ENCODE measurements around the gene APOB.

APOB gene

DNA sequence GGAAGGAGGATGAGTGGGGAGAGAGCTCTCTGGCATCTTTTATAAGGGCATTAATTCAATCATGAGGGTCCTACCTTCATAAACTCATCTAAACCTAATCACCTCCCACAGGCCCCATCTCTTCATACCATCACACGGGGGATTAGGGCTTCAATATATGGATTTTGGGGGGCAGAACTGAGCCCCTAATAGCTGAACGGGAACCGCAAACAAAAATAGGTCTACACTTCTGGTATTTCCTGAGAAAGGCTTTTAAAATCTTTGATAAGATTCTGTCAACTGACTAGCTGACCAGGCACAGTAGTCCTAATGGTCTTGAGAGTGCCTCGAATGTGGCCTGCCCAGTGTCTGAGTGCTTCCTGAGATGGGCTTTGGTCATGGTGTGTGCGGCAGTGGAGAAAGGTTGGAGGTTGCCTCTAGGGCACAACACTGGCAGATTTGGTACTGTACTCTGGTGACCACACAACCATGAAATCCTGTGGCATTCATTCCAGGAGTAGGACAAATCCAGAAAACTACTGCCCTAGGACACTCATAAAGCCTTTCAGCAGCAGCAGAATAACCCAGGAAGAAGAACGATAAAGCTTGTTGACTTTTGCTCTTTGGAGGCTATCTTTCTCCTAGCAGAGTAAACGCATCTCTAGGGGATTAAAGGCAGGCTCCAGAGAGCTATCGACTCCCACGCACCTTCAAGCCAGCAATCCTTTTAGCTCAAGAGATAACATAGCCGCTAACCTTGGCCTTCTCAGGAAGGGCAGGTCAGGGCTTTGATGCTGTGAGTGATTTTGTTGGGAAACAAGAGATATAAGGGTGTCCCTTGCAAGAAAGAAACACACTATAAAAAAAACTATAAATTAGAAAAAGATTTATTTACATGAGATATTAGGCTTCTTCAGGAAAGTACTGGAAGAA is 12.3 kb upstream of the APOB start:
- Histone ChIP-seq H3K14ac (ENCODE audit: low read length in 2 of 2) (no peak overlapping the region), H2BK15ac (ENCODE audit: low read depth, poor library complexity, severe bottlenecking) (no peak overlapping the region), H3K23ac (ENCODE audit: low read length in 2 of 2) (no peak overlapping the region), H3K4me2 (ENCODE audit: low read length, poor library complexity, severe bottlenecking) (no peak overlapping the region), H3K79me1 (replicated peaks; ENCODE audit: low read length, poor library complexity, severe bottlenecking) (no peaks in the 10 kb centered on the region), H3K27ac (ENCODE audit: low read length, poor library complexity, severe bottlenecking) (no peak overlapping the region), H4K91ac (ENCODE audit: low read length) (no peak overlapping the region), H3K4me1 (ENCODE audit: control insufficient read depth, insufficient read depth, low read depth, low read length) (no peaks in the 10 kb centered on the region), H3K18ac (ENCODE audit: low read depth in 1 of 2, low read length in 2 of 2) (no peak overlapping the region), H2AK5ac (ENCODE audit: low read length, severe bottlenecking) (no peak overlapping the region), H3K4me3 (ENCODE audit: insufficient read depth in 1 of 2, low read depth in 1 of 2, low read length in 2 of 2) (no peak overlapping the region), H2BK5ac (ENCODE audit: low read depth, low read length, poor library complexity, severe bottlenecking) (no peak overlapping the region), H2BK12ac (ENCODE audit: low read length in 2 of 2) (no peak overlapping the region), H2BK120ac (ENCODE audit: low read depth, low read length) (no peak overlapping the region), H3K36me3 (ENCODE audit: control insufficient read depth in 1 of 2, insufficient read depth in 2 of 2, low read depth in 1 of 2, low read length in 2 of 2) (no peaks in the 10 kb centered on the region), H2AFZ (ENCODE audit: low read depth, low read length) (no peak overlapping the region), H3K9ac (ENCODE audit: low read length) (no peak overlapping the region), H4K8ac (ENCODE audit: low read length) (no peak overlapping the region), H3K4ac (ENCODE audit: low read depth in 1 of 2, low read length in 2 of 2) (no peak overlapping the region), H3K27me3 (ENCODE audit: control insufficient read depth in 1 of 2, insufficient read depth in 1 of 2, low read length in 2 of 2) (peaks cover 0 to 6% of the 10 kb centered on the region in 2 experiments), H3K9me3 (ENCODE audit: control insufficient read depth, low read length) (no peaks in the 10 kb centered on the region)
- WGBS, result 77% methylated on average over 7 of the region's 10 CpGs
- DNase-seq, result no peak

- Histone ChIP-seq H2AK5ac (ENCODE audit: low read length, severe bottlenecking) (no peak overlapping the region), H2BK15ac (ENCODE audit: low read depth, poor library complexity, severe bottlenecking) (no peak overlapping the region), H2BK120ac (ENCODE audit: low read depth, low read length) (no peak overlapping the region), H3K9me3 (ENCODE audit: control insufficient read depth, low read length) (no peaks in the 10 kb centered on the region), H3K4me3 (ENCODE audit: insufficient read depth in 1 of 2, low read depth in 1 of 2, low read length in 2 of 2) (no peak overlapping the region), H3K23ac (ENCODE audit: low read length in 2 of 2) (no peak overlapping the region), H3K4ac (ENCODE audit: low read depth in 1 of 2, low read length in 2 of 2) (no peak overlapping the region), H2BK5ac (ENCODE audit: low read depth, low read length, poor library complexity, severe bottlenecking) (no peak overlapping the region), H3K4me2 (ENCODE audit: low read length, poor library complexity, severe bottlenecking) (no peak overlapping the region), H3K14ac (ENCODE audit: low read length in 2 of 2) (no peak overlapping the region), H3K18ac (ENCODE audit: low read depth in 1 of 2, low read length in 2 of 2) (no peak overlapping the region), H4K8ac (ENCODE audit: low read length) (no peak overlapping the region), H3K4me1 (ENCODE audit: control insufficient read depth, insufficient read depth, low read depth, low read length) (no peaks in the 10 kb centered on the region), H2AFZ (ENCODE audit: low read depth, low read length) (no peak overlapping the region), H3K36me3 (ENCODE audit: control insufficient read depth in 1 of 2, insufficient read depth in 2 of 2, low read depth in 1 of 2, low read length in 2 of 2) (no peaks in the 10 kb centered on the region), H3K27ac (ENCODE audit: low read length, poor library complexity, severe bottlenecking) (no peak overlapping the region), H3K79me1 (replicated peaks; ENCODE audit: low read length, poor library complexity, severe bottlenecking) (no peaks in the 10 kb centered on the region), H2BK12ac (ENCODE audit: low read length in 2 of 2) (no peak overlapping the region), H3K9ac (ENCODE audit: low read length) (no peak overlapping the region), H4K91ac (ENCODE audit: low read length) (no peak overlapping the region), H3K27me3 (ENCODE audit: control insufficient read depth in 1 of 2, insufficient read depth in 1 of 2, low read length in 2 of 2) (peaks cover 0 to 6% of the 10 kb centered on the region in 2 experiments)
- DNase-seq, result no peak
- 76% methylated on average over 2 of the region's 3 CpGs for WGBS
Observed at GRCh38 chr2:21055451-21055850, 11.6 kb upstream of the APOB start.

DNA sequence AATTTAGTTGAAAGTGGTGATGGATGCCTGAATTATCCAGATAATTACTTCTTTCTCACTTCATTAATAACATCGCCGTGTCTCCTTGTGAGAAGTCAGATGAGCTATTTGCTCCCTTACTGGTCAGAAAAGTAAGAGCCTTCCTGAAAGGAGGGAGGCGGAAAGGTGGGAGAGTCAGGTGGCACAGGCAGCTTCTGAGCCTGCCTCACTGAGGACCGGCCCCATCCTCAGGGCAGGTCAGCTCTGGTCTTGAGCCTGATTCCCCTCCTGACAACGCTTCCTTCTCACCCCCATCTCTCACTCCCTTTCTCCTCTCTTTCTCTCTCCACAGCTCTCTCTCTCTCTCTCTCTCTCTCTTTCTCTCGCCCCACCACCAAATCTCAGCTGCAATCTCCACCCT is 10.1 kb upstream of the APOB start:
- no peak overlapping the region for H3K27ac ChIP-seq (ENCODE audit: low read length, poor library complexity, severe bottlenecking)
- H3K9ac ChIP-seq (ENCODE audit: low read length), result no peak overlapping the region
- H3K23ac ChIP-seq (ENCODE audit: low read length in 2 of 2), result no peak overlapping the region
- H3K36me3 ChIP-seq (ENCODE audit: control insufficient read depth in 1 of 2, insufficient read depth in 2 of 2, low read depth in 1 of 2, low read length in 2 of 2), result no peaks in the 10 kb centered on the region
- no peak overlapping the region for H3K14ac ChIP-seq (ENCODE audit: low read length in 2 of 2)
- H2AK5ac ChIP-seq (ENCODE audit: low read length, severe bottlenecking), result no peak overlapping the region
- H3K9me3 ChIP-seq (ENCODE audit: control insufficient read depth, low read length), result no peaks in the 10 kb centered on the region
- H2BK5ac ChIP-seq (ENCODE audit: low read depth, low read length, poor library complexity, severe bottlenecking), result no peak overlapping the region
- no peak for DNase-seq
- no peak overlapping the region for H3K4ac ChIP-seq (ENCODE audit: low read depth in 1 of 2, low read length in 2 of 2)
- H2BK15ac ChIP-seq (ENCODE audit: low read depth, poor library complexity, severe bottlenecking), result no peak overlapping the region
- H2BK12ac ChIP-seq (ENCODE audit: low read length in 2 of 2), result no peak overlapping the region
- no peak overlapping the region for H3K4me2 ChIP-seq (ENCODE audit: low read length, poor library complexity, severe bottlenecking)
- H4K91ac ChIP-seq (ENCODE audit: low read length), result no peak overlapping the region
- 87% methylated on average over 5 of the region's 6 CpGs for WGBS
- H3K18ac ChIP-seq (ENCODE audit: low read depth in 1 of 2, low read length in 2 of 2), result no peak overlapping the region
- peaks cover 0 to 6% of the 10 kb centered on the region in 2 experiments for H3K27me3 ChIP-seq (ENCODE audit: control insufficient read depth in 1 of 2, insufficient read depth in 1 of 2, low read length in 2 of 2)
- H3K4me1 ChIP-seq (ENCODE audit: control insufficient read depth, insufficient read depth, low read depth, low read length), result no peaks in the 10 kb centered on the region
- no peak overlapping the region for H4K8ac ChIP-seq (ENCODE audit: low read length)
- no peak overlapping the region for H3K4me3 ChIP-seq (ENCODE audit: insufficient read depth in 1 of 2, low read depth in 1 of 2, low read length in 2 of 2)
- H2BK120ac ChIP-seq (ENCODE audit: low read depth, low read length), result no peak overlapping the region
- H3K79me1 ChIP-seq (replicated peaks; ENCODE audit: low read length, poor library complexity, severe bottlenecking), result no peaks in the 10 kb centered on the region
- no peak overlapping the region for H2AFZ ChIP-seq (ENCODE audit: low read depth, low read length)

GRCh38 chr2:21052044-21052443 is 8.2 kb upstream of the APOB start:
- Histone ChIP-seq H2BK15ac (ENCODE audit: low read depth, poor library complexity, severe bottlenecking) (no peak overlapping the region), H3K4me3 (ENCODE audit: insufficient read depth in 1 of 2, low read depth in 1 of 2, low read length in 2 of 2) (no peak overlapping the region), H3K9ac (ENCODE audit: low read length) (no peak overlapping the region), H4K8ac (ENCODE audit: low read length) (no peak overlapping the region), H3K4me2 (ENCODE audit: low read length, poor library complexity, severe bottlenecking) (no peak overlapping the region), H3K27me3 (ENCODE audit: control insufficient read depth in 1 of 2, insufficient read depth in 1 of 2, low read length in 2 of 2) (peaks cover 0 to 6% of the 10 kb centered on the region in 2 experiments), H3K27ac (ENCODE audit: low read length, poor library complexity, severe bottlenecking) (no peak overlapping the region), H4K91ac (ENCODE audit: low read length) (no peak overlapping the region), H2AFZ (ENCODE audit: low read depth, low read length) (no peak overlapping the region), H3K4me1 (ENCODE audit: control insufficient read depth, insufficient read depth, low read depth, low read length) (no peaks in the 10 kb centered on the region), H3K4ac (ENCODE audit: low read depth in 1 of 2, low read length in 2 of 2) (no peak overlapping the region), H3K36me3 (ENCODE audit: control insufficient read depth in 1 of 2, insufficient read depth in 2 of 2, low read depth in 1 of 2, low read length in 2 of 2) (no peaks in the 10 kb centered on the region), H2BK120ac (ENCODE audit: low read depth, low read length) (no peak overlapping the region), H2AK5ac (ENCODE audit: low read length, severe bottlenecking) (no peak overlapping the region), H3K18ac (ENCODE audit: low read depth in 1 of 2, low read length in 2 of 2) (no peak overlapping the region), H3K14ac (ENCODE audit: low read length in 2 of 2) (no peak overlapping the region), H3K79me1 (replicated peaks; ENCODE audit: low read length, poor library complexity, severe bottlenecking) (no peaks in the 10 kb centered on the region), H3K23ac (ENCODE audit: low read length in 2 of 2) (no peak overlapping the region), H3K9me3 (ENCODE audit: control insufficient read depth, low read length) (no peaks in the 10 kb centered on the region), H2BK5ac (ENCODE audit: low read depth, low read length, poor library complexity, severe bottlenecking) (no peak overlapping the region), H2BK12ac (ENCODE audit: low read length in 2 of 2) (no peak overlapping the region)
- DNase-seq, result no peak
- 56% methylated on average over 4 of the region's 4 CpGs for WGBS
